SK-N-SH treated with all-trans-retinoic acid at 6 μM for 48 hours (cell line): ENCODE data around the gene TRAPPC10.

ENCODE experiments used
- ATAC-seq: fragments of 200-7000 bp; cut with Tn5 transposase; 3 replicates; pipeline ENCODE4 v1.9.1; 2020; ENCODE audit warnings: mild to moderate bottlenecking, moderate library complexity
- ARNTL ChIP-seq: fragments of 450-650 bp; formaldehyde crosslinking; IDR thresholded peaks from 2 replicates; pipeline ENCODE4 v1.5.0; 2020; ENCODE audit warnings: low read depth, mild to moderate bottlenecking, moderate library complexity, borderline replicate concordance
- BACH2 ChIP-seq: fragments of 250-450 bp; sonication (Bioruptor Pico); IDR thresholded peaks from 2 replicates; pipeline ENCODE4 v1.9.0; 2021; ENCODE audit warnings: mild to moderate bottlenecking, borderline replicate concordance
- CSDC2 ChIP-seq: fragments of 250-450 bp; sonication (Bioruptor Pico); IDR thresholded peaks from 2 replicates; pipeline ENCODE4 v1.5.0; 2020; ENCODE audit warnings: mild to moderate bottlenecking, moderate library complexity
- CSRNP3 ChIP-seq: fragments of 250-450 bp; sonication (Bioruptor Pico); IDR thresholded peaks from 2 replicates; pipeline ENCODE4 v1.5.1; 2021; ENCODE audit warnings: mild to moderate bottlenecking, moderate library complexity
- ESRRG ChIP-seq: fragments of 250-450 bp; sonication (Bioruptor Pico); IDR thresholded peaks from 2 replicates; pipeline ENCODE4 v1.6.1; 2021; ENCODE audit warnings: mild to moderate bottlenecking
- GLIS3 ChIP-seq: fragments of 250-450 bp; sonication (Bioruptor Pico); IDR thresholded peaks from 2 replicates; pipeline ENCODE4 v1.5.0; 2020; ENCODE audit warnings: mild to moderate bottlenecking, moderate library complexity
- ISL1 ChIP-seq: fragments of 250-450 bp; sonication (Bioruptor Pico); IDR thresholded peaks from 2 replicates; pipeline ENCODE4 v2.1.2; 2022; ENCODE audit warnings: mild to moderate bottlenecking, moderate library complexity
- OSR1 ChIP-seq: fragments of 250-450 bp; sonication (Bioruptor Pico); IDR thresholded peaks from 2 replicates; pipeline ENCODE4 v1.8.0; 2022; ENCODE audit warnings: moderate library complexity, mild to moderate bottlenecking, inconsistent platforms
- POU6F1 ChIP-seq: fragments of 250-450 bp; sonication (Bioruptor Pico); IDR thresholded peaks from 2 replicates; pipeline ENCODE4 v1.8.0; 2021; ENCODE audit warnings: low read depth, mild to moderate bottlenecking, moderate library complexity, borderline replicate concordance
- PPARA ChIP-seq: fragments of 250-450 bp; sonication (Bioruptor Pico); IDR thresholded peaks from 2 replicates; pipeline ENCODE4 v1.5.0; 2020; ENCODE audit warnings: mild to moderate bottlenecking, borderline replicate concordance
- RARB ChIP-seq: fragments of 250-450 bp; sonication (Bioruptor Pico); IDR thresholded peaks from 2 replicates; pipeline ENCODE4 v1.8.0; 2021; ENCODE audit warnings: mild to moderate bottlenecking, moderate library complexity
- SNAI2 ChIP-seq: fragments of 250-450 bp; sonication (Bioruptor Pico); IDR thresholded peaks from 2 replicates; pipeline ENCODE4 v1.5.0; 2020; ENCODE audit warnings: mild to moderate bottlenecking, moderate library complexity
- TOX ChIP-seq: fragments of 250-450 bp; sonication (Bioruptor Pico); IDR thresholded peaks from 2 replicates; pipeline ENCODE4 v1.8.0; 2021; ENCODE audit warnings: mild to moderate bottlenecking, moderate library complexity, borderline replicate concordance
- TSHZ2 ChIP-seq: fragments of 250-450 bp; sonication (Bioruptor Pico); IDR thresholded peaks from 2 replicates; pipeline ENCODE4 v1.5.0; 2020; ENCODE audit warnings: mild to moderate bottlenecking, moderate library complexity
- ZC3H10 ChIP-seq: fragments of 250-450 bp; sonication (Bioruptor Pico); IDR thresholded peaks from 2 replicates; pipeline ENCODE4 v1.5.1; 2021; ENCODE audit warnings: mild to moderate bottlenecking, moderate library complexity
- ZFP3 ChIP-seq: fragments of 250-450 bp; sonication (Bioruptor Pico); IDR thresholded peaks from 2 replicates; pipeline ENCODE4 v1.5.0; 2020; ENCODE audit warnings: mild to moderate bottlenecking, moderate library complexity
- ZFP30 ChIP-seq: fragments of 450-650 bp; formaldehyde crosslinking; IDR thresholded peaks from 2 replicates; pipeline ENCODE4 v1.5.0; 2022; ENCODE audit warnings: mild to moderate bottlenecking, moderate library complexity
- ZNF70 ChIP-seq: fragments of 450-650 bp; formaldehyde crosslinking; IDR thresholded peaks from 2 replicates; pipeline ENCODE4 v1.5.0; 2020; ENCODE audit warnings: mild to moderate bottlenecking, moderate library complexity
- ZNF8 ChIP-seq: fragments of 450-650 bp; formaldehyde crosslinking; IDR thresholded peaks from 2 replicates; pipeline ENCODE4 v1.5.0; 2020; ENCODE audit warnings: mild to moderate bottlenecking, moderate library complexity
- TF ChIP-seq, protein P1 (sequence below): fragments of 250-450 bp; sonication (Bioruptor Pico); IDR thresholded peaks from 2 replicates; pipeline ENCODE4 v1.5.1; 2020; ENCODE audit warnings: low read depth, mild to moderate bottlenecking, moderate library complexity
- TF ChIP-seq, protein P2 (sequence below): fragments of 250-450 bp; sonication (Bioruptor Pico); IDR thresholded peaks from 2 replicates; pipeline ENCODE4 v1.8.0; 2020; ENCODE audit warnings: mild to moderate bottlenecking, moderate library complexity, borderline replicate concordance

Gene TRAPPC10

GRCh38 chr21:44057960-44058651 is 46.0 kb downstream of the TRAPPC10 start (continued):
- no peak for TF ChIP-seq ZNF8
- TF ChIP-seq PPARA (CRISPR knock-in tag): no peak
- no peak for TF ChIP-seq ZFP3
- TF ChIP-seq TOX (CRISPR knock-in tag): no peak

DNA sequence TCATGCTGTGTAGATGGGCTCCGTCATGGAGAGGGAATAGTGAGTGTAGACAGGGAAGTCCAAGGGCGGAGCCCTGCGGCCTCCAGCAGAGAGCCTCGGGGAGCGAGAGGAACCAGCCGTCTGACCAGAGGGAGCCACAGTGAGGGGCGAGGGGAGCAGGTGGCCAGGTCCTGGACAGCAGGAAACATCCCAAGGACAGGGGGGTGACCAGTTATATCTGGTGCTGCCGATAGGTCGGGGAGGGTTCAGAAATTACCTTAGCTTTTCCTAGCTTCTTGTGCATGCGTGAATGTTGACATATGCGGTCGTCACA is 46.5 kb downstream of the TRAPPC10 start:
- TF ChIP-seq ZFP30 (no peak), BACH2 (CRISPR knock-in tag) (no peak), ARNTL (CRISPR knock-in tag) (no peak), CSRNP3 (CRISPR knock-in tag) (no peak), POU6F1 (CRISPR knock-in tag) (no peak), ZNF8 (no peak), TSHZ2 (CRISPR knock-in tag) (no peak), PPARA (CRISPR knock-in tag) (no peak)
- ATAC-seq: no peak

- ATAC-seq: no peak
- no peak for TF ChIP-seq ARNTL (CRISPR knock-in tag)
- TF ChIP-seq, protein P1, sequence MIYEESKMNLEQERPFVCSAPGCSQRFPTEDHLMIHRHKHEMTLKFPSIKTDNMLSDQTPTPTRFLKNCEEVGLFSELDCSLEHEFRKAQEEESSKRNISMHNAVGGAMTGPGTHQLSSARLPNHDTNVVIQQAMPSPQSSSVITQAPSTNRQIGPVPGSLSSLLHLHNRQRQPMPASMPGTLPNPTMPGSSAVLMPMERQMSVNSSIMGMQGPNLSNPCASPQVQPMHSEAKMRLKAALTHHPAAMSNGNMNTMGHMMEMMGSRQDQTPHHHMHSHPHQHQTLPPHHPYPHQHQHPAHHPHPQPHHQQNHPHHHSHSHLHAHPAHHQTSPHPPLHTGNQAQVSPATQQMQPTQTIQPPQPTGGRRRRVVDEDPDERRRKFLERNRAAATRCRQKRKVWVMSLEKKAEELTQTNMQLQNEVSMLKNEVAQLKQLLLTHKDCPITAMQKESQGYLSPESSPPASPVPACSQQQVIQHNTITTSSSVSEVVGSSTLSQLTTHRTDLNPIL: no peak
- TF ChIP-seq, protein P2, sequence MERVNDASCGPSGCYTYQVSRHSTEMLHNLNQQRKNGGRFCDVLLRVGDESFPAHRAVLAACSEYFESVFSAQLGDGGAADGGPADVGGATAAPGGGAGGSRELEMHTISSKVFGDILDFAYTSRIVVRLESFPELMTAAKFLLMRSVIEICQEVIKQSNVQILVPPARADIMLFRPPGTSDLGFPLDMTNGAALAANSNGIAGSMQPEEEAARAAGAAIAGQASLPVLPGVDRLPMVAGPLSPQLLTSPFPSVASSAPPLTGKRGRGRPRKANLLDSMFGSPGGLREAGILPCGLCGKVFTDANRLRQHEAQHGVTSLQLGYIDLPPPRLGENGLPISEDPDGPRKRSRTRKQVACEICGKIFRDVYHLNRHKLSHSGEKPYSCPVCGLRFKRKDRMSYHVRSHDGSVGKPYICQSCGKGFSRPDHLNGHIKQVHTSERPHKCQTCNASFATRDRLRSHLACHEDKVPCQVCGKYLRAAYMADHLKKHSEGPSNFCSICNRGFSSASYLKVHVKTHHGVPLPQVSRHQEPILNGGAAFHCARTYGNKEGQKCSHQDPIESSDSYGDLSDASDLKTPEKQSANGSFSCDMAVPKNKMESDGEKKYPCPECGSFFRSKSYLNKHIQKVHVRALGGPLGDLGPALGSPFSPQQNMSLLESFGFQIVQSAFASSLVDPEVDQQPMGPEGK (CRISPR knock-in tag): no peak
These were observed 46.9 kb downstream of the TRAPPC10 start for GRCh38 chr21:44058981-44059380.

DNA sequence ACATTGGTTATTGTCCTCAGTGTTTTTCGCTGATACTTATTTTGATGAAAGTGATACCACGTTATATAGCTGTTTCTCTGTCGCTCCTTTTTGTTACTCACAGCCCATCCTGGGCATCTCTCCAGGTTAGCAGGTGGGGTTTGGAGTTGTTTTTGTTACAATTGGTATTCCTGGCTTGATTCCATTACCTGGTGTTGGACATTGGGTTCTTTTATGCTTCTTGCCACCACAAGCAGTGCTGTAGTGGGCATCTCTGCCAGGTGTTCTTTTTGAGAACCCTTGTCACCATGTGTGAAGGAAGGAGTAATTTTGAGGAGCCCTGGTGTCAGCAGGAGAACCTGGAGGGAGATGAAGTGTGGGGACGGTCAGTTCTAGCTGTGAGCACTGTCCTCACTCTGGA is 47.6 kb downstream of the TRAPPC10 start:
- no peak for ATAC-seq
- no peak for TF ChIP-seq BACH2 (CRISPR knock-in tag)
- TF ChIP-seq POU6F1 (CRISPR knock-in tag): no peak
- TF ChIP-seq OSR1: no peak
- TF ChIP-seq, protein P1: no peak
- no peak for TF ChIP-seq ESRRG (CRISPR knock-in tag)
- no peak for TF ChIP-seq SNAI2 (CRISPR knock-in tag)
- no peak for TF ChIP-seq ZNF70 (CRISPR knock-in tag)
- TF ChIP-seq ISL1 (CRISPR knock-in tag): no peak
- TF ChIP-seq ZC3H10 (CRISPR knock-in tag): no peak
- no peak for TF ChIP-seq ZFP30
- TF ChIP-seq GLIS3 (CRISPR knock-in tag): no peak
- no peak for TF ChIP-seq ZNF8
- no peak for TF ChIP-seq RARB
- TF ChIP-seq ZFP3: no peak
- no peak for TF ChIP-seq CSDC2 (CRISPR knock-in tag)
- TF ChIP-seq CSRNP3 (CRISPR knock-in tag): no peak
- TF ChIP-seq ARNTL (CRISPR knock-in tag): no peak
